Endometrium (tissue), 2 donors: ENCODE data around the gene RETSAT.

Experiments used
- FAIRE-seq: peaks from 2 replicates; lab custom pipeline; 2012; peaks lifted over from hg19 to GRCh38; lab: Jason Lieb, UNC
- donor health status: control.
- donor health status: control.

The RETSAT gene

DNA sequence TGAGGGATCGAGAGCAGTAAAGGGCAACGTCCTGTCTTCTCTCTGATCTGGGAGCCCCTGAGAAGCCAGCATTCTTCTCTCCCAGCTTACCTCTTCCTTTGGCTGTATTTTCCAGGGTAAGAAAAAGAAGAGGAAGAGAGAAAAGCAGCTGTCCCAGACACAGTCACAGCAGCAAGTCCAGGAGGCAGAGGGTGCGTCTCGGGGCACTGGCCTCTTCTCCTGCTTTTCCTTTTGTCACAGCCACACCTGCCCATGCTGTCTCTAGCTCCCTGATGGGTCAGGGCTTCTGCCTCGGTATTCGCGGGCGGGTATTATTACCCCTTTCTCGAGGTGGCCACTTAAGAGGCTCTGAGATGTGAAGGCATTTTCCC, 46.8 kb downstream of the RETSAT start:
- no peak for FAIRE-seq

DNA sequence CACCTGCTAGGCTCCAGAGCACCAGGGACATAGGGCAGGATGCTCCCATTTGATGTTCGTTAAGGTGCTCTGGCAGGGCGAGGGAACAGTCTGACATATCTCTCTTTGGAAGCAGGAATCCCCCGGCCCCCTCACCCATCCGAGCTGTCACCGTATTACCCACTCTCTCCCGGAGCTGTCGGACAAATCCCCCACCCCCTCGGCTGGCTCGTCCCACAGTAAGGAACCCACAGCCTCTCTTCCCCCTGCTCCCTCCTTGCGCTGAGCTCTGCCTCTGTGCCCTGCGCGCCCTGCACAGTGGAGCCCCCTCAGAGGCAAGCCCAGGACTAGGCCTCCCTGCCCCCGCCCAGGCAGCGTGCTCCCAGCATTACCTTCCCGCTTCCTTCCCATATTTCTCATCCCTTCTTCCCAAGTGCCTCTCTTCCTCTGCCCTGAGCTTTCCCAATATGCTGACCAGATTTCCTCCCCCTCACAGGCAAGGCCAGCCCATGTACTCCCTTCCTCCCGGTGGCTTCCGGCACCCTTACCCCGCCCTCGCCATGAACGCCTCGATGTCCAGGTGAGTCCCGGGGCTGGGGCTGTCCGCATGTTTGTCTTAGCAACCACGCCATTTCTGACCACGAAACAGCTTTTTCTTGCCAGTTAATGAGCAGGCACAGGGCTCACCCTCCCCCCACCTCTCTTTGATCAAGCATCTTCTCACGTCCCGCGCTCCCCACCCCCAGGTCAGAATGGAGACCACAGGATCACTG, 50.4 kb downstream of the RETSAT start:
- no peak for FAIRE-seq

DNA sequence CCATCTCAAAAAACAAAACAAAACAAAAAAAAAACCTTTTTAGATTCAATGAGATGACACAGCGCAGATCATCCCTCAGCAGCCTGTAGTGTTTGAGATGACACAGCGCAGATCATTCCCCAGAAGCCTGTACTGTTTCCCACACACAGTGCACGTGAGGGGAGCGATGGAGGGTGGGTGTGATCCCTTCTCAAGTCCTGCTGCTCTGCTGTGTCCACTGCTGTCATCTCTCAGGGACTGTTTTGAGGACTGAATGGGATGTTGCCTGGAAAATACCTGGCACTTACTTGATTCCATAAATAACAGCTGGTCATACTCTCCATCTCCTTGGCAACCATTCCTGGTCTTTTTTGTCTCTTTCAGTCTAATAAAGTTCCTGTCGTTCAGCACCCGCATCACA, 52.2 kb downstream of the RETSAT start:
- FAIRE-seq: no peak
